GM10248 (cell line): ENCODE data around the gene DENND6A.
A peak's percentile ranks its signal among the peaks of the same experiment; 100 is the strongest.
"Not testable (repeated sequence)": the region's sequence is repeated elsewhere in the genome, so short reads cannot be mapped to it uniquely, and the experiment has no call there.

Experiments
- CTCF ChIA-PET: fragments of 300-600 bp; sonication (Branson Sonifier 250); formaldehyde crosslinking; extraction: SDS; loops from one replicate; lab custom pipeline; 2021; ENCODE audit warnings: antibody characterized with exemption; lab: Yijun Ruan, JAX
- POLR2A ChIA-PET: fragments of 350-650 bp; sonication (Branson Sonifier 250); formaldehyde crosslinking; extraction: SDS; loops from one replicate; lab custom pipeline; 2020; ENCODE audit warnings: antibody characterized with exemption; lab: Yijun Ruan, JAX
- DNase-seq: peaks from one replicate; pipeline ENCODE4 v3.0.0; 2012; ENCODE audit errors: extremely low spot score
- TF ChIP-seq, protein P1 (sequence below): IDR thresholded peaks from 2 replicates; pipeline ENCODE4 v1.5.1; 2012; ENCODE audit warnings: mild to moderate bottlenecking, low read depth; ENCODE audit errors: extremely low read depth, missing control alignments, control extremely low read depth

The DENND6A gene

GRCh38 chr3:57654267-57654666, 38.6 kb downstream of the DENND6A start:
- ChIA-PET CTCF (interaction anchor here (0.6 to 1.4 kb wide), 4 partner anchors 10 to 99 kb away, joined by 3 to 4 read pairs (median 3); no protein-coding TSS in a partner anchor), POLR2A (interaction anchor here (0.6 kb wide), 1 partner anchor 425 kb away, joined by 3 read pairs; no protein-coding TSS in a partner anchor)
- no peak for DNase-seq
- TF ChIP-seq, protein P1, sequence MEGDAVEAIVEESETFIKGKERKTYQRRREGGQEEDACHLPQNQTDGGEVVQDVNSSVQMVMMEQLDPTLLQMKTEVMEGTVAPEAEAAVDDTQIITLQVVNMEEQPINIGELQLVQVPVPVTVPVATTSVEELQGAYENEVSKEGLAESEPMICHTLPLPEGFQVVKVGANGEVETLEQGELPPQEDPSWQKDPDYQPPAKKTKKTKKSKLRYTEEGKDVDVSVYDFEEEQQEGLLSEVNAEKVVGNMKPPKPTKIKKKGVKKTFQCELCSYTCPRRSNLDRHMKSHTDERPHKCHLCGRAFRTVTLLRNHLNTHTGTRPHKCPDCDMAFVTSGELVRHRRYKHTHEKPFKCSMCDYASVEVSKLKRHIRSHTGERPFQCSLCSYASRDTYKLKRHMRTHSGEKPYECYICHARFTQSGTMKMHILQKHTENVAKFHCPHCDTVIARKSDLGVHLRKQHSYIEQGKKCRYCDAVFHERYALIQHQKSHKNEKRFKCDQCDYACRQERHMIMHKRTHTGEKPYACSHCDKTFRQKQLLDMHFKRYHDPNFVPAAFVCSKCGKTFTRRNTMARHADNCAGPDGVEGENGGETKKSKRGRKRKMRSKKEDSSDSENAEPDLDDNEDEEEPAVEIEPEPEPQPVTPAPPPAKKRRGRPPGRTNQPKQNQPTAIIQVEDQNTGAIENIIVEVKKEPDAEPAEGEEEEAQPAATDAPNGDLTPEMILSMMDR: no peak

DNA sequence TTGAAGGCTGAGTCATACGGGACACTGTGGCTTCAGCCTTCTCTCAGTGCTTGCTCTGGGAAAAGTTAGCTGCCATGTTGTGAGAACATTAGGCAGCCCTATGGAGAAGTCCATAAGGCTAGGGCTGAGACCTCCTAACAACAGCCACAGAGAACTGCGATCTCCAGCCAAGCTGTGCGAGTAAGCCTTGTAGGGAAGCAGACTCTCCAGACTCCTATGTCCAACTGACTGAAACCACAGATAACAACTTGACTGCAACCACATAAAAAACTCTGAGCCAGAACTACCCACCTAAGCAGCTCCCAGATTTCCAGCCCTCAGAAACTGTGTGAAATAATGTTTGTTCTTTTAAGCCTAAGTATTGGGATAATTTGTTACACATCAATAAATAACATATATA, 40.7 kb downstream of the DENND6A start:
- TF ChIP-seq, protein P1: no peak
- POLR2A ChIA-PET: no interaction called here
- DNase-seq: no peak
- CTCF ChIA-PET: interaction anchor here (0.9 kb wide), 1 partner anchor 19 kb away, joined by 3 read pairs; no protein-coding TSS in a partner anchor

GRCh38 chr3:57647292-57647940, 45.5 kb downstream of the DENND6A start:
- DNase-seq: no peak
- POLR2A ChIA-PET: no interaction called here
- CTCF ChIA-PET: no interaction called here
- TF ChIP-seq, protein P1: no peak

DNA sequence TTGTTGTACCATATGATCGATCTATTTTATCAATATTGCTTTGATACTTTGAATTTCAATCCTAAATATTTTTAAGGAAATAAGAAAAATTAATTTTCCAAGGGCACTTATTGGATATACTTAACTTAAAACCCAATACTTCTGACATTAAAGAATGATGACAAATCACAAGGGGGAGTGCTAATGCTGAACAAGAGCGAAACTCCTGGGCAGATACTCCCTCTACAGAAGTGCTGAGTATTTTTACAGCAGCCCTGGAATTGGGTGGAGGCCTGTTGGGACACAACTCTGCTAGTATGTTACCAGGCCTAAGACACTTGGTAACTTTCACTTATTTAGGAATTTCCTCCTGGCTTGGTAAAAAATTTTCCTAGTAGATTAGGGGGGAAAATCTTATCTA, 46.2 kb downstream of the DENND6A start:
- POLR2A ChIA-PET: no interaction called here
- peak; percentile 19 for DNase-seq
- CTCF ChIA-PET: no interaction called here
- TF ChIP-seq, protein P1: peak; percentile 12

DNA sequence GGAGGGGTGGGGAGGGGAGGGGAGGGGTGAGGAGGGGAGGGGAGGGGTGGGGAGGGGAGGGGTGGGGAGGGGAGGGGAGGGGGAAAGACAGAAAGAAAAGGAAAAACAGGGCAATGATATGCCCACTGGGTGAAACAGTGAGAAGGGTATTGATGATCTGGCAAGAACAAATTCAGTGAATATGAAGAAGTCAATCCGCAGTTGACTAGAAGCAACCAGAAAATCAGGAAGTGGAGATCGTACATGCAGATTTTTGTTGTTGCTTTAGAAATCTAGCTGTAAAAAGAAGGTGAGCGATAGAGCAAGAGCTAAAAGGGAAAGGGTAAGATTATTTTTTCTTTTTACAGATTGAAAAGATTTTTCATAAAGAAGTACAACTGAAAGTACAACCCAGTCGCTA, 48.1 kb downstream of the DENND6A start:
- no peak for DNase-seq
- ChIA-PET POLR2A (interaction anchor here (0.7 kb wide), 1 partner anchor 47 kb away, joined by 3 read pairs; the partner anchor contains the start of gene ARF4), CTCF (interaction anchor here (1.1 kb wide), 1 partner anchor 12 kb away, joined by 3 read pairs; no protein-coding TSS in a partner anchor)
- TF ChIP-seq, protein P1: no peak

GRCh38 chr3:57637391-57637790, 55.5 kb downstream of the DENND6A start:
- TF ChIP-seq, protein P1: no peak
- no peak for DNase-seq
- ChIA-PET POLR2A (no interaction called here), CTCF (no interaction called here)

GRCh38 chr3:57634259-57634658, 58.6 kb downstream of the DENND6A start:
- CTCF ChIA-PET, POLR2A ChIA-PET, DNase-seq: not testable (repeated sequence)
